GM12892 (cell line): ENCODE measurements around the gene CAPN1.

Experiments used
- POLR2A ChIP-seq: IDR thresholded peaks from 2 replicates; pipeline ENCODE4 v1.6.1; 2011; ENCODE audit warnings: low read depth, low read length, control low read depth
- POLR2AphosphoS5 ChIP-seq: IDR thresholded peaks from 2 replicates; pipeline ENCODE4 v1.6.1; 2011; ENCODE audit warnings: low read depth, low read length, control low read depth
- TAF1 ChIP-seq: IDR thresholded peaks from 2 replicates; pipeline ENCODE4 v1.6.1; 2011; ENCODE audit warnings: low read depth, mild to moderate bottlenecking, control low read depth, low read length, borderline replicate concordance

- TF ChIP-seq POLR2A (no peak; the same call in 1 of the 2 replicates), POLR2AphosphoS5 (no peak), TAF1 (no peak)
Observed at GRCh38 chr11:65180877-65181568, 705 bp upstream of the CAPN1 start.
